CD4-positive, alpha-beta T cell treated with Interleukin-4 for 4 hours (primary cell): ENCODE results near the gene DAB1.

Experiments used
- DNase-seq: peaks from one replicate; pipeline ENCODE4 v3.0.0-alpha.2; 2020

The DAB1 gene

DNA sequence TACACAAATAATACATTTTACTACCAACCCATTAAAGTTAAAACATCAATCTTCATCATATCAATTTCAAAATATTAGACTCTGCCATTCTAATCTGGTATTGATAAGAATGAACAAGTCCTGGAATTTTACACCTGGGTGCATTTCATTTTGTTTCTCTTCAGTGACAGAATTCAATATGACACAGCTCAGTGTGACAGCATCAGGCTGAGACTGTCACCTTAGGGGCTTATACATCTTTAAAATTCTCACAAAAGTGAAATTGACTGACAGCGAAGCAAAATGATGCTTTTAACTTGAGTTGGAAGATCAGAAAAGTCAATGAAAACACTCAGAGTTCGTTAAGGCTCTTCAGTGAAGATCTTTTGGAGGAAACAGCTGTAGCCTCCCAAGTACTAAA lies 213.0 kb downstream of the DAB1 start:
- DNase-seq = no peak

DNA sequence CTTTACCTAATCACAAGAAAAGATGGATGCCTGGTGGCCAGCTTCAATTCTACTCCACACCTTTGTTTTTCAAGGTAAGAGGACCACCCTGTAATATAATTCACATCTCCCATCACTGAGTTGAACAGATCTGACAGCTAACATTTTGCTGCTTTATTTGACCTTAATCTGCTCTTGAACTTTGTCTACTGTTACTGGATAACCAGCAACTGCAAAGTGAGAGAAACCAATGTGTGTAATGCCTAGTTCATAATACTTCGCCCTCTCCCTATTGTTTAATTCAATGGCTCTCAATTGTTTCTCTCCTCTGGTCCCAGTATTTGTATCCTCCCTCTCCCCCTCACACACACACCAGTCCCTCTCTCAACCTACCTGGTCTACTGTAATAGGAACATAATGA lies 214.4 kb downstream of the DAB1 start:
- DNase-seq = no peak

DNA sequence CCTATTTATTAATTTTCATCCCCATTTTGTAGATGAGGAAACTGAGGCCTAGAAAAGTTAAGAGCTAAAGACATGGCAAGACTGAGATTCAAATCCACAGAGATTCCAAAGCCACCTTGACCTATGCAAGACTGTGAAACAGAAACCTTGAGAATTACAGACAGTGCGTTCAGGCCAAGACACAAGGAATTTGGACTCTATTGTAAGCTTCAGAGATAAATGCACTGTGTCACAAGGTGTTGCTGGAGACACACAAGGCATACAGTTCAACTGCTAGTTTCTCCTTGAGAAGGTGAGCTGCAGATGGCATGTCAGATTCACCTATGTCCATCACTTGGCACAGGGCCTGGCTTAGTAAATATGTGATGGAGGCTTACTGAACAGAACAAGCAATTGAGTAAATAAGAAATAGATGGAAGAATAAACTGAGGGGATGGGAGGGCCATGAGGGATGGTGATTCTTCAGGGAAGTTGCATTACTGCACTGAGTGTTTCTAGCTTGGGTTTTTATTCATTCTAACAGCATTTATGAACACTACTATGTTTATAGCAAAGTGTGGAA lies 215.0 kb downstream of the DAB1 start:
- DNase-seq = no peak

DNA sequence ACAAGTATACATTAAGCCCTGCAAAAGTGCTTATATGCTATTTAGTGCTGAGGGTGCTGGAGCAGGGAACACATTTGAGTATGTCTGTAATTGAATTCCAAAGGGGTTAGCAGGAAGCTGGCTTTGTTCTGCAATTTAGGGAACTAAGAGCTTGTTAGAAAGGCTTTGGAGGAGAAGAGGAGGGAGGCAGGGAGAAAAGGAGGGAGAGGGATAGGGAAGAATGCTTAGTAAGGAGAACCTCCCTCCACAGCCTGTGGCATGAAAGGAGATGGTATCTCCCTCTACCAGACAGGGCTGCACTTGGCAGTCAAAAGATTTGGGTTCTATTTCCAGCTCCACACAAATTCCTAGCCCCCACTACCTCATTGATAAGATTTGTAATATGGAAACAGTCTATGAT lies 217.8 kb downstream of the DAB1 start:
- no peak for DNase-seq

DNA sequence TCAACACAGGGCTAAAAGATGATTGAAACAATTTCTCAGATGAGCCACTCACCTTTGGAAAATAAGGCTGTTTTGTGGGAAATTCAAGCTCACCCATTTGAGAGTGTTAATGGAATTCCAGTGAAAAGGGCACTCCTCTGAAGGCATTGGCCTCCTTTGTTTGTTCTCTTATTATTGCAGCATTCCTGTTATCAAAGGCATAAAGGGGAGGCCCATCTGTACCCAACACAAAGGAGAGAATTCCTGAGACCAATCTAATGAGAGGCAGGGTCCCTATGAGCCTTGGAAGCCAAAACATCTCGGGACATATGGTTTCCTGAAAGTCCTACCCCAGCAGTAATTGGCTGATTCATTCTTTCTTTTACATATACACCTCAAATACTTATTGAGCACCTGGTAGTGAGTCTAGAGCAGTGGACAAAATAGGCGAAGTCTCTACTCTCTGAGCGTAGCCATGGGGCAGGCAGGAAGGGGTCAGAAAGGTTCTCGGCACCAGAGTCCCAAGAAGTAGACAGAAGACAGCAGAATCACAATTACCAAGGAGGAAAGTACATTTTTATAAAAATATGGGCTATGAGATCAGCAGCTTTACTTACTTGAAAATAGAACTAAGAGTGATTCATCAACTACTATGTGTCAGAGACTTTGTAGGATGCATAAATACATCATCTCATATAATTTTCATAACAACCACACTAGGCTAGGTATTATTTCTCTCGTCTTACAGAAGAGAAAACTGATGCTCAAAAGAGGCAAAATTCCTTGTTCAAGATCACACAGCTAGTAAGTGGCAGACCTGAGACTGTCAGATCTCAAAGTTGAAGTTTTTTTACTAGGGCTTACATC lies 218.7 kb downstream of the DAB1 start:
- no peak for DNase-seq

DNA sequence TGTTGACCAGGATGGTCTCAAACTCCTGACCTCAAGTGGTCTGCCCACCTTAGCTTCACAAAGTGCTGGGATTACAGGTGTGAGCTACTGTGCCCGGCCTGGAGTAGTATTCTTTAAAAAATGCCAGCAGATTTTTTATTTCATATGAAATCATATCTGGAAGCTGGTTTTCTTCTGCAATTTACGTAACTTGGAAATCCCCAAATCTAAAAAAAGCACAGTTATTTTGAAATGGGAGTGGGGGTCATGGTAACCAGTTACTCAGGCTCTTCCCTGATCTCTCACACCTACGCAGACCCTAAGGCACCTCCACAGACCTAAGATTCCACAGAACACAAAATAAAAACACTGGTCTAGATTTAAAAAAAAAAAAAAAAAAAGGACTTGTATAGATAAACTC lies 219.8 kb downstream of the DAB1 start:
- no peak for DNase-seq

DNA sequence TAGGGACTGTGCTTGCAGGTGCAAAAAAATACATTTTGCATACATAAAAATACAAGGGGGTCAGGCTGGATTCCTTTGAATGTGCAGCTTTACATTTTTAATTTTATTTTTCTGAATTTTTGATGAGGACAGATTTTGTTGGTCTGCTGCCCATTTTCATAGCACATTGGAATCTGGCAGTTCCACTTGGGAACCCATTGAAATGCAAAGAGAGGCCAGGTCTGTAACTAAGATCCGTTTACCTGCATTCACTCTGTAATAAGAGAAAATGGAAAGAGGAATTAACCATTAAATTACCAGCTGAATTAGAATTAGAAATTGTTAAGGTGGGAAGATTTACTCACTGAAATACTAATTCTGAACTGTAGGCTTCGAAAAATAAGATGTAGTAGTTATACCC lies 221.6 kb downstream of the DAB1 start:
- DNase-seq = no peak

DNA sequence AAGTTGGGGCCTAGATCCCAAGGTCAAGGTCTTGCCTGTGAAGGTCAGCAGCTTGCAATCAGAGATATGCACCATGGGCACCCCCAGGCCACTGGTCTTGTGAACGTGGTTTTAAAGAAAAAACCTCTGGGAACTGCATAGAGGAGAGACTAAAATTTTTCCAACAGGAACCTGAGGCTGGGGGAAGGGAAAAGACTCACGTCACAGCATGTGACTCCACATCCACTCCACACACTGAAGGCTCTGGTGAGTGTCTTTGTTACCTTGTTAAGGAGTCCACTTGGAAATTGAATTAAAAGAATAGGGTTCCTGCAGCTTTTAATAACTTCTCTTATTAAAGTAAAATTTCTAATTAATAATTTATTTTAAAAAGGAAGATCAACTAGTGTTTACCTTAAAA lies 224.9 kb downstream of the DAB1 start:
- no peak for DNase-seq

DNA sequence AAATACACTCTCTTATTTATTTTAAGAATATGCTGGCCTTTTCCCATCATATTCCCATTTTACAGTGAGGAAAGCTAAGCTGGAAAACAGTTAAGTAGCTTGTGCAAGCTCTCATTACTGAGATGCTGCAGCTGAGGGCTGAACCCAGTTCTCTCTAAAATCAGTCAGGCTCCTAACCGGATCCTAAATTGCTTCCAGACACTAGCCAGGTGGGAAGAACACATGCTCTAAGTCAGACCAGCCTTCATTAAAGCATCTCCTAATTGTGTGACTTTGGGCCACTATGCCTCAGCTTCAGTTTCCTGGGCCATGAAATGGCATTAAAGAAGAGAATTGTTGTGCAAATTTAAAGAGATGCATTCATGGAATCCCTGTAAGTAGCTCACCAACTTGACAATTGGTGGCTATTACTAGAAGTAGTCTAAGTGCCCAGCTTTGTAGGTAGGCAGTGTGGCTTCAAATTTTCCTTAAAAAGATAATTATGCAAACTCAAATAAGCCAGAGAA lies 228.4 kb downstream of the DAB1 start:
- DNase-seq = no peak

DNA sequence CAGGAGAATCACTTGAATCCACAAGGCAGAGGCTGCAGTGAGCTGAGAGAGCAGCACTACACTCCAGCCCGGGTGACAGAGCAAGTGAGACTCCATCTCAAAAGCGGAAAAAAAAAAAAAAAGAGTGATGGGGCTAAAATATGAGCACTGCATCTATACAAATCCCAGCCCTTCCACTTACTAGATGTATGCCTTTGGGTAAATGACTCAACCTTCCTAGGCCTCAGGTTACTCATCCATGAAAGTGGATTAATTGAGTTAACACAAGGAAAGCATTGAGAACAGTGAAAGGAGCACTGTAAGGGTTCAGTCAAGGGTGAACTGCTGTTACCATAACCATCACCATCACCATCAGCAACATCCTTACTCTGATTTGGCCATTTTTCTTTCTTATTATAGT lies 231.6 kb downstream of the DAB1 start:
- DNase-seq = no peak

DNA sequence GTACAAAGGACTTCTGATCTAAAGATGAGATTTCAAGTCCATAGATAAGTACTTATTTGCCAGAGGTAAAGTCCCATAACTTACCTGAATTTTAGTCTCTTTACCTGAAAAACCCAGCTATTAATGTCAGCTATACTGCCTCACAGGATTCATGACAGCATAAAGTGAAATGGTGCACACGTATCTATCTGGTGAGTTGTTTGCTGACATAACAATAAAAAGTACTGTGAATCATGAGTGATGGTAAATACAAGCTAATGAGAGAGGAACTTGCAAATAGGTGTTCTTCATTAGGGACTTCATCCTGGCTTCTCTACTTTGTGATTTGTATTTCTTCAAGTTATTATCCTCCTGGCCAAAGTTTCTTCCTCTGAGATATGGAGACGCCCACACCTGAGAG lies 233.0 kb downstream of the DAB1 start:
- DNase-seq = no peak

DNA sequence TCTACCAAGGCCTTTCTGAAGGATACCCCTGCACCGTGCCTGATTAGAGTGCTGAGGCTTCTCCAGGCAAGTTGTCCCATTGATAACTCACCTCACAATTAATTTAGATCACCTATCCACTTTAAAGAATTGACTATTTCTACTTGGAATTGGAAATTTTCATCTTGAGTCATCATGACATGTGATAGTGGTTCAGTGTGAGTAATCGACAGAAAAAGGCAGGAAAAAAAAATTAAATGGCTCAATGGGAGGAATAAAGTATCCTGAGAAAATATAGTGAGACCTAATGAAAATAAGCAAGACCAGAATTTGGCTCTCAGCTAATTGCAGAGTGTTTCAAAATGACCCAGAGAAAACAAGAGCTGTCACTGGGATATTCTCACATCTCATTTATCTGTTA lies 235.7 kb downstream of the DAB1 start:
- no peak for DNase-seq

DNA sequence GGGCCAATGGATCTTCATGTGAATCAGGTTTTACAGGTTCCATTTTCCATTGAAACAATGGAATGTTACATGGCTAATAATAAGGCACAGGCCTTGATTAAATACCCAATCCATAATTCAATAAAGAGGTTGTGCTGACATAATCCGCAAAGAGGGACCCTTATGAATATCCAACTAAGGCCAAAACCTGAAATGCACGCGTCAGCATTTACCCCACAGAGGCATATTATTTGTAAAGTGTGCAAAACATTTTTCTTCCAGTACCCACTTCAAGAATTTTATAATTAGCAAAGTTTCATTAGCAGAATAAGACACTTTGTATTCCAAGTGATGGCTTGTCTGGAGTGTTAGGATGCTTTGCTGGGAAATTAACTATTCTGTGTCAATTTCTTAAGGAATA lies 237.4 kb downstream of the DAB1 start:
- no peak for DNase-seq

DNA sequence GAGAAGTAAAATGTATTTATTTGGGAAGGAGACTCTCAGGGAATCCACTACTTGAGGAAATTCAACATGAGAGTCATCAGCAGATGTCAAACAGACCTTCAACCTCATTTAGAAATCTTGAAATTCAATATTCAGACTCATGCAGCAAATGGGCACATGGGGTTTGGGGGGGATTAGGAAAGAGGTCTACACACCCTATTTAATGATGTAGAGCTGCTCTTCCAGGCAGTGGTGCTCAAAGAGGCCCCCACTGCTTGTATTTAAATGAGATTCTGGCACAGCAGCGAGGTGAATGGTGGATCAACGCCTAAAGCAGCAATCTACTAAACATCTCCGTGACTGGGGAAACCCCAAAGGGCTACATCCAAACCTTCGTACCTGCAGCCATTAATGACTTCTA lies 244.9 kb downstream of the DAB1 start:
- no peak for DNase-seq

DNA sequence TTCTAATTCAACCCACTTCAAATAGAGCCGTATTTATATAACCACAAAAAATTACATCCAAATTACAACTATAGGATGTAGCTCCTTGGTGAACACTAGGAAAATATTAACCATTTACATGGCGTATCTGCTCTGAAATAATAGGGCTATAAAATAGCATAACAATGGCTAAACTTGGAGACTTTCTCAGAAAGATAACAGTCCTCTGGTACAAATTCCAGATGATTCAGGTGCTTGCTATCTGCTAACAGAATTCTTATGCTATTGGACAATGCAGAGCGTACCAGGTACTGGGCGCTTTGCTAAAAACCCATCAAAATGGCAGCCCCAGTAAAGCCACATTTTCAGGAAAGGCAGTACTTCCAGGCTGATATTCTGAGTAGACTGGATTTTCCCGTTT lies 248.4 kb downstream of the DAB1 start:
- DNase-seq = no peak

DNA sequence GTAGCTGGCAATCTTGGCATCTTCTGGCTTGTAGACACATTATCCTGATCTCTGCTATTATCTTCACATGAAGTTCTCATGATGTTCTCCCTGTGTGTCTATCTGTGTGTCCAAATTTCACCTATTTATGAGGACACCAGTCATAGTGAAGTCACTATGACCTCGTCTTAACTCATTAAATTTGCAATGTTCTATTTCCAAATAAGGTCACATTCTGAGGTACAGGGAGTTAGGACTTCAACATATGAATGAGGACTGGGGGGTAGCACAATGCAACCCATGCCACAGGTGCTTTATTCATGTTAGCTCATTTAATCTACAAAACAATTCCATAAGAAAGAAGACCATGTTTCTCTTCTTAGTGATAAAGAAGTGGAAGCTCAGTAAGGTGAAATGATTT lies 251.8 kb downstream of the DAB1 start:
- DNase-seq = no peak

DNA sequence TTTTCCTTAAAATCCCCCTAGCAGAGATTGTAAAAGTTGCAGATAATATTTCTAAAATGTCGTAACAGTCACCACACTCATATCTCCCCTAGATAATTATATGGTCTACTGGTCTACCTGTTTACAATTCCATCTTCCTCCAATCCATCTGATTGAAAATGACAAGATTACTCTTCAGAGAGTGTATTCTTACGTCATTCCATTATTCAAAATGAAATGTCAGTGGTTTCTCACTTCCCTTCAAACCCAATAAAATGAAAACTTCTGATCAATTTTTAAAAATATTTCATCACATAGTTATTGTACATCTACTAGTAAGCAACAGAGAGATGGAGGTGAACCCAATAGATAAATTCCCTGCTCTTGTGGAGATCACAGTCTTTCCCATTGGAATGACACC lies 255.9 kb downstream of the DAB1 start:
- no peak for DNase-seq

DNA sequence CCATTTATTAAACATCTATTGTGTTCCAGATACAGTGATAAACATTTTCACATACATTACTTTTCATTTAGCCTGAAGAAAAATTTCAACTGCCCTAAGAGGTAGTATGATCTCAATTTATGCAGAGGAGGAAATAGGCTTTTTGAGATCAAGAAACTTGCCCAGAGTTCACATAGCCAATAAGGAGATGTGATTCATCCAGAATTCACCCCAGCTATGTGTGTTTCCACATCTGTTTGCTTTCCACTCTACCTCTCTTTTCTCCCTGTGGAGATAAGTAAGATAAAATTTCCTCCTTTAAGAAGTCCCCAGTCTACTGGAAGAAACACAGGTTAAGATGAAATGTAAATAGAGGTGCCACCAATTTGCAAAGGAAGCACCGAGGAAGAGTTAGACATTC lies 258.3 kb downstream of the DAB1 start:
- DNase-seq = no peak

DNA sequence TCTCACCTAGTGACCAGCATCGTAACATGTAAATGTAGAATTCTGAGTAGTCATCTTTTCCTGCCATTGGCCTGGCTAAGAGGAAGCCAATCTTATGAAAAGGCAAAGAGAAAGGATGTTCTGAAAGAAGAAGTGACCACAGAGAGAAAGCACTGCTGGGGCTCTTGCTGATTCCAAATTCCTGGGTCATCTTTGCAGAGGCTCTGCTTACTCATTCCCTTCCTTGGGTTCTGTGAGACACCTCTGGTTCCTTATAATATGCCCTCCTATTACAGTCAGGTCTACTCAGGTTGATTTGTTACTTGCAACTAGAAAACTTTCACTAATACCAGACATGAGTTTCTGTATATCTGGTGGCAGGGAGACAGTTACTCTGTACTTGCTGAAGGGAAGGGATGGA lies 259.3 kb downstream of the DAB1 start:
- DNase-seq = no peak

DNA sequence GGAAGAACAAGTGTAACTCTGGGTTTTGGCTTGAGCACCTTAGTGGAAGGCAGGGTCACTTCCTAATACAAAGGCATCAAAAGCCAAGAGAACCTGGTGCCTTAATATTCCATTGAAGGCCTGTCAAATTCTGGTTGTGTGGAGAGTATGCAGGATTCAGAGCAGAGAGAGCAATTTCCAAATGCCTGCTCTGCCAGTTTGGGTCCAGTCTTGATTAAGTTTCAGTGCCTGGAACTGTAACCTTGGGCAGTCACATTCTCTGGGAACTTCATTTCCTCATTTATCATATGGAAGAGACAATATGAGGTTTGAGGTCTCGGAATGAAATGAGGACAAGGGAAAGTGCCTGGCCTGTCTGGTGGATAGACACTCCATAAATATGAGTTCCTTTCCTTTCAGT lies 260.1 kb downstream of the DAB1 start:
- DNase-seq = no peak

DNA sequence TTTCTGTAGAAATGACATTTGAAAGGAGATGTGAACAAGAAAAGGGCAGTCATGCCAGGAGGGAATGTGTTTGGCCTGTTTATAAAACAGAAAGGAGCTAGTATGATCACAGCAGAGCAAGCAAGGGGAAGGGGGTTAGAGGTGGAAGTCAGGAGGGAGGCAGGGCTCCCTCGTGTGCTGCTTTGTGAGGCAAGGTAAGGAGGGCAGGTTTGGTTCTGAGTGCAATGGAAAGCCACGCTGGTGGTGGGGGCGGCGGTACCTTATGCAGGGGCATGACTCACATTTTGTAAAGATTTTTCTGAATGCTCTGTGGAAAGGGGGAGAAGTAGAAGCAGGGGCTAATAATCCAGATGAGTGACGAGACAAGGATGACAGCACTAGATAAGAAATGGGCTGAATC lies 260.5 kb downstream of the DAB1 start:
- no peak for DNase-seq

DNA sequence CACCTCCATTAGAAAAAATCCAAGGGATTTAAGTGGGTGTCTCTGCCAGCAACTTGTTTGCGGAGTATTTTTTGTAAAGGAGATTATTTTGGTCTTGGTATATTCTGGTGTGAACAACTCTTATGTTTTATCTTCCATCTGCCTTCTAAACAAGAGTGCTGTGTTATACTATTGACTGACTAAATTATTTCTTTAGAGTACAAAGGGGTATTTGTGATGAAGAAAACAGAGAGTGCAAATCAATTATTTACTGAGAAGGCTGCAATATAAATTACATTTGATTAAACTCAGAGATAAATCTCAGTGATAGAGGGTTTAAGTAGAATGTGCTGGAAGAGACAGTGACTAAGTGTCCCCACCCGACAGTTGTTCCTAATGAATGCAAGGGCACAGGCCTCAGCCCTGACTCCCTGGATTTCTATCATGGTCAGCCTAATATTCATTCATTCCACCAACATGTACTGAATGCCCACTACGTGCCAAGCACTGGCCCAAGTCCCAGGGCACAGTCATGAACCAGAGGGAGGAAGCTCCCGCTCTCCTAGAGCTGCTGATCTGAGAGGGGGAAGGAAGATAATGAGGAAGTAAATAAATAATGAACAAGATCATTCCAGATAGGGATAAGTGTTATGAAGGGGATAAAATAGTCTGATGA lies 261.1 kb downstream of the DAB1 start:
- DNase-seq = no peak

DNA sequence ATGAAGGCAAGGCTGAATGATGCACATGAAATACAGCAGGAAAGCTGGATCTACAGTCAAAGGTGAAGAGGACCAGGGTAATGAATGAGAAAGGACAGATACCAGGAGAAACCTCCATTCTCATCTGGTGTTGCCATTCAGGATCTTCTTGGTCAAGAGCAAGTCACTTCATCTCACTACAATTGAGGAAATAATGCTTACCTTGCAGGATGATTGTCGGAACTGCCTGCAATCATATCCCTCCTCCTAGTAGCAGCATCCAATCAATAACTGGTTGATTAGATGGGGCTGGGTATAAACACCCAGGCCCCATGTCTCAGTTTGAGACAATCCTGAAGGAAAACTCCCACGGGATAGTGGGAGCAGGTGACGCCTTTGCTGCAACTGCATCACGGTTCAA lies 263.3 kb downstream of the DAB1 start:
- no peak for DNase-seq

DNA sequence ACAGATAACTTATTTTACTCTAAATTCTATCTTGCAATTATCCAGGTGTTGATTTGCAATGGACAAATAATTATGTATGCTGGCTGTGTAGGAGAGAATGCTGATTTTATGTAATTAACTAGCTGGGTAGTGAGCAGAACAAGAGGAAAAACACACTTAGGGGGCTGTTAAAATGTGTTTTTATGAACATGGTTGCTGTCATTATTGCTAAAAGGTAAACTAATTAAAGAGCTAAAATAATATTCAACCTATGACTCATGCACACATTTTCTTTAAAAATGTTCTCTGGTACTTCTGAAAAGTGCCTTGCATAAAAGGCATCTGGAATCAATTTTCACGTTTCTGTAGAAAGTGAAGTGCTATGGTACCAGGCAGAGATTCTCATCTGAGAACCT lies 265.3 kb downstream of the DAB1 start:
- DNase-seq = no peak
